Measurements from ENCODE around the gene ZNF593. TPM values are rescaled to one million over a fixed set of nuclear protein-coding genes. Genes with fewer than 3 reads are reported as not detected.

Gene ZNF593
- total and polyA plus RNA-seq, 2 of the 13 experiments (the other 11 are each of a cell fraction or from before 2014, with no cell fraction given), result 37.3 to 55.8 TPM

DNA sequence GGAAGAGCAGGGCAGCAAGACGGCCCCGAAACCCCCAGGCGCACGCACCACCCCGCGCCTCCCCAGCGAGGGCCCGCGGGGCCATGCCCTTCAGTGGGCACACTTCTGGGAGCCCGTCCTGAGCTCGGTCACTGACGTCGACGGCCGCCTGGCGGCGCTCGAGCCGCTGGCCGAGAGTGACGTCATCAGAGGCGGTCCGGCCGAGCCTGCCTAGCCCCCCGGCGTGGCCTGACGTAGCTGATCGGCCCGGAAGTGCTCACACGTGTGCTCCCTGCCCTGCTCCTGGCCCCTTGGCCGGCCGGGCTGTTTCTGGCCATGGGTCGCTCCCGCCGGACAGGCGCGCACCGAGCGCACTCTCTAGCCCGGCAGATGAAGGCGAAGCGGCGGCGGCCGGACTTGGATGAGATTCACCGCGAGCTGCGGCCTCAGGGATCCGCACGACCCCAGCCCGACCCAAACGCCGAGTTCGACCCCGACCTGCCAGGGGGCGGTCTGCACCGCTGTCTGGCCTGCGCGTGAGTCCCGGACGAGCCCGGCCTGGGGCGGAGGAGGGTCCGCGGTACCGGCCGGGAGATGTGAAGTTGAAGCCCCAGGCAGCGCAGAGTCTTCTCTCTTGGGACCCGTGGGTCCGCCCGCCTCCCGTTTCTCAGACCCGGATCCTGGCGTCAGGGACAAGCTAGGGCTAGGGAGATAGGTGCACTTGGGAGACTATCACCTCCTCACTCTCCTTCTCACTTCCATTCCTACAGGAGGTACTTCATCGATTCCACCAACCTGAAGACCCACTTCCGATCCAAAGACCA, at the start of gene ZNF593 (continued):
- TF ChIP-seq FIP1L1 (IDR thresholded peaks at IDR 0.05; ENCODE audit: borderline replicate concordance, insufficient read depth, low read depth, low read length) (no peak), ATF3 (CRISPR knock-in tag; IDR thresholded peaks at IDR 0.05) (peak; percentile 96), ZSCAN12 (CRISPR knock-in tag; IDR thresholded peaks at IDR 0.05) (peak; percentile 67; the same call in 1 of the 2 replicates), HIVEP1 (CRISPR knock-in tag; IDR thresholded peaks at IDR 0.05) (peak; percentile 97), ZNF354B (CRISPR knock-in tag; IDR thresholded peaks at IDR 0.05) (peak; percentile 89), ZGPAT (CRISPR knock-in tag; IDR thresholded peaks at IDR 0.05) (peak; percentile 94), KIAA2018 (CRISPR knock-in tag; IDR thresholded peaks at IDR 0.05; ENCODE audit: borderline replicate concordance) (0 out of 2 replicates have a peak, but pooled peaks have one; percentile 78), PCBP1 (IDR thresholded peaks at IDR 0.05; ENCODE audit: borderline replicate concordance, low read depth, low read length) (no peak), SAFB2 (CRISPR knock-in tag; IDR thresholded peaks at IDR 0.05; ENCODE audit: borderline replicate concordance, low read depth) (peak; percentile 79; the same call in 1 of the 2 replicates), ZNF143 (CRISPR knock-in tag; IDR thresholded peaks at IDR 0.05) (0 out of 2 replicates have a peak, but pooled peaks have one; percentile 30), MBNL3 (CRISPR knock-in tag; conservative IDR thresholded peaks at IDR 0.05) (no peak), ZBTB38 (CRISPR knock-in tag; IDR thresholded peaks at IDR 0.05) (peak; percentile 84), ZBTB21 (CRISPR knock-in tag; IDR thresholded peaks at IDR 0.05) (peak; percentile 99), ZNF17 (CRISPR knock-in tag; IDR thresholded peaks at IDR 0.05) (no peak), ZBTB10 (CRISPR knock-in tag; IDR thresholded peaks at IDR 0.05; ENCODE audit: borderline replicate concordance) (0 out of 2 replicates have a peak, but pooled peaks have one; percentile 44), GABPB1 (CRISPR knock-in tag; IDR thresholded peaks at IDR 0.05) (peak; percentile 98)
